ENCODE results near the gene UBE3D.

DNA sequence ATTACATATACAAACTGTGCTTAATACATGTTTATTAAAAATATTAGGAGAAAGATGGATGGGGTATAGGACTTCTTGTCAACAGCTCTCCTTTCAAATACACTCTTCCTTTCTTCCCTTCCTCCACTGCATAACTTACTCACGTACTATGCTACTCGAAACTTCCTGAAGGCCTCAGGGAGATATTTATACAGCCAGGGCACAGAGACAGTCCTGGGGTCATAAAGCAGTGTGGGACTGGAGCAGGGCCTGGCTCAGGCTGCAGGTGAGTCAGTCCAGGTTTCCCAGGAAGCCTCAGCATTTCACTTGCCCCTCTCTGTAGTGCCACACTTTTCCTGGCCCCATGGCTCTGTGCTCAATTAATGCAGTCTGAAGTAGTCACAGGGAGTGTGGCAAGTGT lies 157.0 kb downstream of the UBE3D start:
- TF ChIP-seq BACH2 (CRISPR knock-in tag; IDR thresholded peaks at IDR 0.05; ENCODE audit: borderline replicate concordance) (no peak), ARNTL (CRISPR knock-in tag; IDR thresholded peaks at IDR 0.05; ENCODE audit: borderline replicate concordance, low read depth) (no peak), ZFP30 (CRISPR knock-in tag; IDR thresholded peaks at IDR 0.05) (no peak), ZNF565 (CRISPR knock-in tag; conservative IDR thresholded peaks at IDR 0.05; ENCODE audit: low read depth) (no peak)
- TF ChIP-seq, protein P1, sequence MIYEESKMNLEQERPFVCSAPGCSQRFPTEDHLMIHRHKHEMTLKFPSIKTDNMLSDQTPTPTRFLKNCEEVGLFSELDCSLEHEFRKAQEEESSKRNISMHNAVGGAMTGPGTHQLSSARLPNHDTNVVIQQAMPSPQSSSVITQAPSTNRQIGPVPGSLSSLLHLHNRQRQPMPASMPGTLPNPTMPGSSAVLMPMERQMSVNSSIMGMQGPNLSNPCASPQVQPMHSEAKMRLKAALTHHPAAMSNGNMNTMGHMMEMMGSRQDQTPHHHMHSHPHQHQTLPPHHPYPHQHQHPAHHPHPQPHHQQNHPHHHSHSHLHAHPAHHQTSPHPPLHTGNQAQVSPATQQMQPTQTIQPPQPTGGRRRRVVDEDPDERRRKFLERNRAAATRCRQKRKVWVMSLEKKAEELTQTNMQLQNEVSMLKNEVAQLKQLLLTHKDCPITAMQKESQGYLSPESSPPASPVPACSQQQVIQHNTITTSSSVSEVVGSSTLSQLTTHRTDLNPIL (CRISPR knock-in tag; IDR thresholded peaks at IDR 0.05; ENCODE audit: low read depth), result no peak

All from SK-N-SH treated with all-trans-retinoic acid at 6 μM for 48 hours (cell line).